Central memory CD8-positive, alpha-beta T cell (primary cell): ENCODE measurements around the gene ITGAD.
"Not testable (repeated sequence)": the region's sequence is repeated elsewhere in the genome, so short reads cannot be mapped to it uniquely, and the experiment has no call there.

Experiments
- ATAC-seq: fragments of 150-1000 bp; cut with Tn5 transposase; replicated peaks from 2 replicates; pipeline ENCODE4 v1.10.0; 2022; ENCODE audit warnings: mild to moderate bottlenecking, moderate FRiP score, moderate number of reproducible peaks; ENCODE audit not compliant: poor library complexity, severe bottlenecking; ENCODE audit errors: extremely low read depth
- DNase-seq, 2 donors: peaks; one replicate each; pipeline ENCODE4 v3.0.0; 2021; ENCODE audit warnings: low spot score in 2 of 2
- H3K27ac Mint-ChIP-seq: one replicate; pipeline ENCODE4 v1.8.0; 2022; ENCODE audit warnings: low read depth, mild to moderate bottlenecking, moderate library complexity, mixed read lengths
- H3K27me3 Mint-ChIP-seq: one replicate; pipeline ENCODE4 v1.8.0; 2022; ENCODE audit warnings: mixed read lengths
- H3K36me3 Mint-ChIP-seq: one replicate; pipeline ENCODE4 v1.8.0; 2022; ENCODE audit warnings: mild to moderate bottlenecking, moderate library complexity, mixed read lengths; ENCODE audit not compliant: insufficient read depth
- H3K4me1 Mint-ChIP-seq: one replicate; pipeline ENCODE4 v1.8.0; 2022; ENCODE audit warnings: mixed read lengths
- H3K4me3 Mint-ChIP-seq: one replicate; pipeline ENCODE4 v1.8.0; 2022; ENCODE audit warnings: mild to moderate bottlenecking, moderate library complexity, mixed read lengths
- H3K9me3 Mint-ChIP-seq: one replicate; pipeline ENCODE4 v1.8.0; 2022; ENCODE audit warnings: mixed read lengths

Gene ITGAD

DNA sequence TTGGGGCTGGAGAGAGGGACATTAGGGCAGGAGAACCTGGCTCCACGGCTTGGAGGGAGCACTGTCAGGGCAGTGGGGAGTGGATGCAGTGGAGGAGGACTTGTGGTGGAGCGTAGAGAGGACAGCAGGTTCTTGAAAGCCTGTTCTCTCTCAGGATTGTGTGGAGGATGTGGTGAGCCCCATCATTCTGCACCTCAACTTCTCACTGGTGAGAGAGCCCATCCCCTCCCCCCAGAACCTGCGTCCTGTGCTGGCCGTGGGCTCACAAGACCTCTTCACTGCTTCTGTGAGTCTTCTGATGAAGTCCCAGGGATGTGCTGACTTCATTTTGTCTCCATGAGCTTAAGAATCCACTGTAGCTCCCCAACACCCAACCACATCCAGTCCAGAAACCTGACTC is 21.6 kb downstream of the ITGAD start:
- Mint-ChIP-seq H3K9me3 (no peaks in the 10 kb centered on the region), H3K27me3 (no peaks in the 10 kb centered on the region), H3K27ac (peak overlapping the region; percentile 56), H3K4me3 (peak overlapping the region; percentile 53), H3K36me3 (peaks cover 5% of the 10 kb centered on the region), H3K4me1 (peaks cover 47% of the 10 kb centered on the region)
- DNase-seq (no peak), ATAC-seq (peak; percentile 77)

DNA sequence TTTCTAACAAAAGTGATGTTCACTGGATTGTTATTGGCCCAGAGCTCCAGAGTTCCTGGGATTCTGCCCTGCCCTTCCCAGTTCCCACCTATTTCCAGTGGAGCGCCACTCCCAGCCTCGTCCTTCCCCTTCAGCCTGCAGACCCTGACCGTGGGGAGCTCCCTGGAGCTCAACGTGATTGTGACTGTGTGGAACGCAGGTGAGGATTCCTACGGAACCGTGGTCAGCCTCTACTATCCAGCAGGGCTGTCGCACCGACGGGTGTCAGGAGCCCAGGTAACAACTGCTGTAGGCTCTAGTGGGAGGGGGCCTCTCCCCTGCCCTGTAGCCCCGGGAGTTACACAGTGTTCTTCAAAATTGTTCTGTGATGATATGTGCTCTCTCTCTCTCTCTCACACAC is 23.2 kb downstream of the ITGAD start:
- peaks cover 62% of the 10 kb centered on the region for H3K4me1 Mint-ChIP-seq
- H3K4me3 Mint-ChIP-seq = no peak overlapping the region
- no peak for DNase-seq
- H3K27ac Mint-ChIP-seq = no peak overlapping the region
- no peaks in the 10 kb centered on the region for H3K27me3 Mint-ChIP-seq
- H3K36me3 Mint-ChIP-seq = peaks cover 5% of the 10 kb centered on the region
- no peaks in the 10 kb centered on the region for H3K9me3 Mint-ChIP-seq
- no peak for ATAC-seq

DNA sequence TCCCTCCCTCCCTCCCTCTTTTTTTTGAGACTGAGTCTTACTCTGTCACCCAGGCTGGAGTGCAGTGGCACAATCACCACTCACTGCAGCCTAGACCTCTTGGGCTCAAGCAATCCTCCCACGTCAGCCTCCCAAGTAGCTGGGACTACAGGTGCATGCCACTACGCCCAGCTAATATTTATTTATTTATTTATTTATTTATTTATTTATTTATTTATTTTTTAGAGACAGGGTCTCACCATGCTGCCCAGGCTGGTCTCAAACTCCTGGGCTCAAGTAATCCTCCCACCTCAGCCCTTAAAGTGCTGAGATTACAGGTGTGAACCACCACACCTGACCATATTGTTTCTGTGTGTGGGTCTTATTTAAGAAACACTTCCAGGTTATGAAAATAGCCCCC is 23.9 kb downstream of the ITGAD start:
- DNase-seq, ATAC-seq, H3K9me3 Mint-ChIP-seq, H3K27ac Mint-ChIP-seq, H3K27me3 Mint-ChIP-seq, H3K4me3 Mint-ChIP-seq, H3K36me3 Mint-ChIP-seq: not testable (repeated sequence)
- H3K4me1 Mint-ChIP-seq = peaks cover 68% of the 10 kb centered on the region

DNA sequence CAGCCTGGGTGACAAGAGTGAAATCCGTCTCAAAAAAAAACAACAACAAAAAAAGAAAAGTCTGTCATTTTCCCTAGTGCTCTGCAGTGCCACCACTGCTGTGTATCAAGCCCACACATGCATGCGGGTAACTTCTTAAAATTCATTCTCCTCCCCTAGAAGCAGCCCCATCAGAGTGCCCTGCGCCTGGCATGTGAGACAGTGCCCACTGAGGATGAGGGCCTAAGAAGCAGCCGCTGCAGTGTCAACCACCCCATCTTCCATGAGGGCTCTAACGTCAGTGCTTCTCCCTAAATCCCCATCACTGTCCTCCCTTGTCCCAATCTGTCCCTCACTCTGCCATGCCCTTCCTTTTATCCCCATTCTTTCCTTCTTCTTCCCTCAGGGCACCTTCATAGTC is 24.8 kb downstream of the ITGAD start:
- H3K9me3 Mint-ChIP-seq = no peaks in the 10 kb centered on the region
- H3K4me1 Mint-ChIP-seq = peaks cover 77% of the 10 kb centered on the region
- H3K36me3 Mint-ChIP-seq = peaks cover 7% of the 10 kb centered on the region
- ATAC-seq = no peak
- DNase-seq = no peak
- H3K4me3 Mint-ChIP-seq = no peak overlapping the region
- H3K27ac Mint-ChIP-seq = no peak overlapping the region
- no peaks in the 10 kb centered on the region for H3K27me3 Mint-ChIP-seq

DNA sequence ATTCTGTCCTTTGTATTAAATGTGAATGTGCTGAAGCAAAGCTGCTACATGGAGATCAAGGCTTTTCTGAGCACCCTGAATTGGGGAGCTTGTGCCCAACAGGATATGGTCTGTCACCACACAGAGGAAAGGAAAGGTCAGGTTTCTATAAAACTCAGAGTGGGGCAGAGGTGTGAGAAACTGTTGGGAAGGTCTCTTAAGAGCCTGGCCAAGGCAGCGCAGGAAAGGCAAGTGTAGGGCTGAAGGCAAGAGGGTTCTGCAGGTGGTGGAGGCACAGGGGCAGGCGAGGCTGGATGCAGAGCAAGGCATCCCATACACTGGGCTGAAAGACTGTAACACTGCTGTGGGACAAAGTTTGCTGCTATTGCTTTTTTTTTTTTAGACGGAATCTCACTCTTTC is 26.9 kb downstream of the ITGAD start:
- peak overlapping the region; percentile 51 for H3K4me3 Mint-ChIP-seq
- H3K4me1 Mint-ChIP-seq = peaks cover 66% of the 10 kb centered on the region
- peaks cover 4% of the 10 kb centered on the region for H3K36me3 Mint-ChIP-seq
- no peak for DNase-seq
- H3K27ac Mint-ChIP-seq = no peak overlapping the region
- ATAC-seq = no peak
- H3K27me3 Mint-ChIP-seq = no peaks in the 10 kb centered on the region
- no peaks in the 10 kb centered on the region for H3K9me3 Mint-ChIP-seq

DNA sequence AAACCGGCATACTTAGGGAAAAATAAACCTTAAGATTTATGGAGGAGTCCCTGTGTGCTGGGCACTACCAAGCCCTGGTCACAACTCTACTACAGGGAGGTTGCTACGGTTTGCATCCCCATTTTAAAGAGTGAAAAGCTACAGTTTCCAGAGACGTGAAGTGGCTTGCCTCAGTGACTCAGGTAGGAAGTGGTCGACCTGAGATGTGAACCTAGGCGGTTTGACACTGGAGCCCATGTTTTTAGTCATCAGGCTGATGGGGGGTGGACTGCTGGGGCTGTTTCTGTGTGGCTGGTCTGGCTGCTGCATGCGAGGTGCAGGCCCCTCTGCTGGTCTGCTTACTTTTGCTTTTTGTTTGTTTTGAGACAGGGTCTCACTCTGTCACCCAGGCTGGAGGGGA is 28.5 kb downstream of the ITGAD start:
- Mint-ChIP-seq H3K4me3 (peak overlapping the region; percentile 23), H3K27me3 (no peaks in the 10 kb centered on the region), H3K9me3 (no peaks in the 10 kb centered on the region), H3K27ac (peak overlapping the region; percentile 59), H3K4me1 (peaks cover 57% of the 10 kb centered on the region), H3K36me3 (peaks cover 10% of the 10 kb centered on the region)
- DNase-seq (peak in 1 of 2 donors; percentile 61), ATAC-seq (peak; percentile 98)

DNA sequence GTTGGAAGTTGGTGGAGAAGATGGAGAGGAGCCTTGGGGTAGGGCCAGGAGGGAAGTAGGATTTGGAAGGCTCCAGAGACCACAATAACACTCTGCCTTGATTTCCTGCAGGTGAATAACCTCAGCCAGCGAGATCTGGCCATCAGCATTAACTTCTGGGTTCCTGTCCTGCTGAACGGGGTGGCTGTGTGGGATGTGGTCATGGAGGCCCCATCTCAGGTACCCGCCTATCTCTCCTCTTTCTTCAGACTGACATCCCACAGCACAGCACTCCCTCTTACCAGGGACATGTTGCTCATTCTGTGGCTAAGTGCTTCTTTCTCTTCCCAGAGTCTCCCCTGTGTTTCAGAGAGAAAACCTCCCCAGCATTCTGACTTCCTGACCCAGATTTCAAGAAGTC is 30.1 kb downstream of the ITGAD start:
- Mint-ChIP-seq H3K36me3 (peaks cover 12% of the 10 kb centered on the region), H3K27me3 (no peaks in the 10 kb centered on the region), H3K4me3 (no peak overlapping the region), H3K27ac (no peak overlapping the region), H3K9me3 (no peaks in the 10 kb centered on the region), H3K4me1 (peaks cover 55% of the 10 kb centered on the region)
- DNase-seq (no peak), ATAC-seq (no peak)

DNA sequence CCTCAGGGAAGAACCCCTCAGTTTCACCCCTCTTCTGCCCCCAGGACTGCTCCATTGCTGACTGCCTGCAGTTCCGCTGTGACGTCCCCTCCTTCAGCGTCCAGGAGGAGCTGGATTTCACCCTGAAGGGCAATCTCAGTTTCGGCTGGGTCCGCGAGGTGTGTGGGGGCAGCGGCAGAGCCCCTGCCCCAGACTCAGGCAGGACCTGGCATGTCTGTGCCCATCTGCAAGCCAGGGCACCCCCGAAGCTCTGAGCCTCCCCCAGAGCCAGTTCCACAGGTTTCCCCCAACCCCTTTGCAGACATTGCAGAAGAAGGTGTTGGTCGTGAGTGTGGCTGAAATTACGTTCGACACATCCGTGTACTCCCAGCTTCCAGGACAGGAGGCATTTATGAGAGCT is 30.7 kb downstream of the ITGAD start:
- Mint-ChIP-seq H3K9me3 (no peaks in the 10 kb centered on the region), H3K27ac (no peak overlapping the region), H3K27me3 (no peaks in the 10 kb centered on the region), H3K4me3 (no peak overlapping the region), H3K36me3 (peaks cover 13% of the 10 kb centered on the region), H3K4me1 (peaks cover 53% of the 10 kb centered on the region)
- ATAC-seq = no peak
- no peak for DNase-seq

DNA sequence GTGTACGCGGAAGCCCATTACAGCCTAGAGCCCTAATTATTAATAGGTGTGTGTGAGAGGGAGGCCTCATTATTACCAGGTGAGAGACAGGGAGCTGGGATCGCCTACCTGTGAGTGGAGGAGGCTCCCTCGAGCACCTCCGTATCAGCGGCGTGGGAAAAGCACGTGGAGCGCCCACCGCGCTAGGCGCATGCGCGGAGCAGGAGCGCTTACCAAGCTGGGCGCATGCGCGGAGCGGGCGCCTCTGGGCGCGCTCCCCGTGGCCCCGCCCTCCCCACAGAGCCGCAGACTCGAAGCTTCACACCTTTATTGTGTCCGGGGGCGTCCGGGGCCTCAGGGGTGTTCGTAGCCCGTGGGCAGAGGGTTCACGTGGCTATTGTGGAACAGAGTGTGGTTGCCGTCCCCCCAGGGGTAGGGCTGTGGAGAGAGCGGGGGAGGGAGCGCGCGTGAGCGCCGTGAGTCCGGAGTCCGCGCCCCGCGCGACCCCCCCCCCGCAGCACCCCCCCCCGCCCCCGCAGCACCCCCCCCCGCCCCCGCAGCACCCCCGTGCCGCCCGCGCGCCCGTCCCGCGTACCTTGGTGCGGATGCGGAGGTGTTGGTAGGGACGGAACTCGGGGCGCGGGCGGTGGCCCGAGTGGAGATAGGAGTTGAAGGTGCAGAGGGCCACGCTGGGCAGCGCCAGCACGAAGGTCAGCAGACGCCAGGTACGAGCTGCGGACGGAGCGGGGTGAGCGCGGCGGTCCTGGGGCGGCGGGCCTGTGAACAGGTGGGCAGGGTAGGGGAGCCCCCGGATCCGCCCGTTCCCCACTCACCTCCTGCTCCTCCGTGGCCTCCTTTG is 34.5 kb downstream of the ITGAD start:
- H3K27ac Mint-ChIP-seq = no peak overlapping the region
- ATAC-seq = peak; percentile 49
- no peaks in the 10 kb centered on the region for H3K9me3 Mint-ChIP-seq
- H3K36me3 Mint-ChIP-seq = peaks cover 11% of the 10 kb centered on the region
- H3K4me3 Mint-ChIP-seq = peak overlapping the region; percentile 38
- H3K27me3 Mint-ChIP-seq = no peaks in the 10 kb centered on the region
- DNase-seq = peak; percentile 35 to 49
- peaks cover 26% of the 10 kb centered on the region for H3K4me1 Mint-ChIP-seq

DNA sequence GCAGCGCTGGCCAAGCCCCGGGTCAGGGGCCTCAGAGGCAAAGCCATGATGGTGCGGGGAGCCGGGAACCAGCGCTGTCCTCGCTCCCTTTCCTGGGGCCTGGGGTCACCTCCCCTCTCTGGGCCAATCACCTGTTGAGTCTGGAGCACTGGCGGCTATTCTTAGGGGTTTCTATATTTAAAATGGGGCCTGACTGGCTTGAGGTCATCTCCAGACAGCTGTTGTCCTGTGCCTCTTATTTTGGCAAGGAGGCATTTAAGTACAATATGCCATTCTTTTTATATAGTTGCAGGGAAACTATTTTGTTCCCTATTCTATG is 35.1 kb downstream of the ITGAD start, which contains the start of gene COX6A2:
COX6A2 (minus strand) TSS at position 82 of the 319 bp plus-strand sequence; CDS start at position 47, 35 bp downstream.
- H3K27me3 Mint-ChIP-seq = no peaks in the 10 kb centered on the region
- peak within 1 kb of the TSS; percentile 38 for H3K4me3 Mint-ChIP-seq
- no peaks in the 10 kb centered on the region for H3K9me3 Mint-ChIP-seq
- H3K27ac Mint-ChIP-seq = no peak within 1 kb of the TSS
- H3K36me3 Mint-ChIP-seq = peaks cover 11% of the 10 kb centered on the region
- DNase-seq = no peak
- peaks cover 21% of the 10 kb centered on the region for H3K4me1 Mint-ChIP-seq
- no peak for ATAC-seq

DNA sequence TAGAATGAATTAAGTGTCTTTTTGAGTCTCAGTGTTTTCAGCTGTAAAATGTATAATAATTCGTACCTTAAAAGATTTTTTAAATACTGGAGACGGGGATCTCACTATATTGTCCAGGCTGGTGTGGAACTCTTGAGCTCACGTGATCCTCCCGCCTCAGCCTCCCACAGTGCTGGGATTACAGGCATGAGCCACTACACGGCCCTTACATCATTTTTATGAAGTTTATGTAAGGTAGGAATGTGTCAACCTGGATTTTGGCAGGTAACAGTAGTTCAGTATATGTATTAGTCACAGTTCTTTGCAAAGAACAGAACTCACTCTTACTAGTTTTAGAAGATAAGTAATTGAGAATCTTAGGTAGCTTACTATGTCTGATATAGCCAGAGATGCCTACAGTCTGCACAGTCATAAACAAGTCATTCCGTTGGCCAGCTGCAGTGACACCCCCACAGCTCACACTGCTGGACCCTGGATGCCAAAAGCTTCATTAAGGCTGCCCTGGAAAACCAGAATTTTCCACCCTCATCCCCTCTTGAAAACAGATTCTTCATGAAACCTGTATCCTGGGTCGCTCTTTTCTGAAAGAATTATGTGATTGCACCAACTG is 35.6 kb downstream of the ITGAD start:
- no peaks in the 10 kb centered on the region for H3K27me3 Mint-ChIP-seq
- H3K4me1 Mint-ChIP-seq = peaks cover 16% of the 10 kb centered on the region
- H3K27ac Mint-ChIP-seq = no peak overlapping the region
- H3K36me3 Mint-ChIP-seq = peaks cover 11% of the 10 kb centered on the region
- no peak for ATAC-seq
- H3K9me3 Mint-ChIP-seq = no peaks in the 10 kb centered on the region
- DNase-seq = no peak
- peak overlapping the region; percentile 38 for H3K4me3 Mint-ChIP-seq

DNA sequence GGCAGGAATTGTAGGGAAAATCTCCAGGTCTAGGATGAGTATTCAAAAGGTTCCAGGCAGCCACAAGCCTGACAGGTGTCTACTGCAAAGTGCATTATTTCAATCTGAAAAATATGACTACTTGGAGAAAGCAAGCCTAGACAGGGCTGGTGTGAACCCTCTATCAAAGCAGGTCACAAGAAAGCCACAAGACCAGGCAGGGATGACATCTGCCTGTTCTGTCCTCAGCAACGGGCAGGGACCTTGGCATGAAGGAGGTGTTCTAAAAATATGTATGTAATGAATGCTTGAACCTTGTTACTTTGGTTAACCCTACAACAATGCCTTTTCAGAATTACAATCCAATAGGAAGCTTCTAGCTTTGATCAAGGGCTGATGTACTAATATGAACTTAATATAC is 36.2 kb downstream of the ITGAD start:
- ATAC-seq = no peak
- Mint-ChIP-seq H3K4me1 (peaks cover 16% of the 10 kb centered on the region), H3K27me3 (no peaks in the 10 kb centered on the region)

DNA sequence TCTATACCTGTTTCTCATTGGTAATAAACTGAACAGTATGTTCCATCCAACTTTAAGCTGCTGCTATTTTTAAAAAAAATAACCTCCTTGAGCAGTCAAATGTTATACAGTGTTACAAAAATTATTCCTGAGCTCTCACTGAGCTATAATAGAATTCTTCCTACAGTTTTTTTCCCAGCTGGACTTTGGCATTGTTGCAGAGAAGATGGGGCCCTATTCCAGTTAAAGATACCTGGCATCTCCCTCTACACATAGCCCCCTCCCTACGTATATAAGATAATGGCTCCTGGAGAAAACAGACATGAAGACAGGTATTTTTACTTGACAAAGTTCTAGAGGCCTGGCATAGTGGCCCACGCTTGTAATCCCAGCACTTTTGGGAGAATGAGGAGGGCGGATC is 36.7 kb downstream of the ITGAD start:
- DNase-seq = no peak
- no peaks in the 10 kb centered on the region for H3K9me3 Mint-ChIP-seq
- ATAC-seq = no peak
- peaks cover 16% of the 10 kb centered on the region for H3K4me1 Mint-ChIP-seq
- peaks cover 11% of the 10 kb centered on the region for H3K36me3 Mint-ChIP-seq
- H3K27me3 Mint-ChIP-seq = no peaks in the 10 kb centered on the region
- no peak overlapping the region for H3K27ac Mint-ChIP-seq
- no peak overlapping the region for H3K4me3 Mint-ChIP-seq

More for the DNA sequence above, 36.2 kb downstream of the ITGAD start:
- no peak for DNase-seq
- Mint-ChIP-seq H3K9me3 (no peaks in the 10 kb centered on the region), H3K36me3 (peaks cover 11% of the 10 kb centered on the region), H3K4me3 (no peak overlapping the region), H3K27ac (no peak overlapping the region)
